NT2/D1 (cell line): ENCODE results near the gene HCN4.

Source experiments
- DNase-seq: peaks from one replicate; pipeline ENCODE4 v3.0.0-alpha.2; 2011; ENCODE audit warnings: low read depth, low spot score
- H3K27me3 ChIP-seq: 2 replicates; pipeline ENCODE4 v1.6.0; 2011; ENCODE audit warnings: mild to moderate bottlenecking; ENCODE audit not compliant: insufficient read length, insufficient read depth
- H3K36me3 ChIP-seq: 2 replicates; pipeline ENCODE4 v1.6.1; 2011; ENCODE audit warnings: mild to moderate bottlenecking, low read length, mixed read lengths; ENCODE audit not compliant: insufficient read depth, insufficient read length
- H3K4me1 ChIP-seq: 2 replicates; pipeline ENCODE4 v1.5.1; 2011; ENCODE audit not compliant: insufficient read depth, insufficient read length
- H3K4me3 ChIP-seq: 2 replicates; pipeline ENCODE4 v1.5.1; 2011; ENCODE audit warnings: low read depth; ENCODE audit not compliant: insufficient read length
- H3K9ac ChIP-seq: 2 replicates; pipeline ENCODE4 v1.6.0; 2011; ENCODE audit warnings: low read depth; ENCODE audit not compliant: insufficient read length
- H3K9me3 ChIP-seq: 2 replicates; pipeline ENCODE4 v1.5.1; 2011; ENCODE audit warnings: mild to moderate bottlenecking, low read length; ENCODE audit not compliant: insufficient read depth
- SUZ12 ChIP-seq: IDR thresholded peaks from 2 replicates; pipeline ENCODE4 v1.6.1; 2011; ENCODE audit not compliant: insufficient read length, insufficient read depth; ENCODE audit errors: extremely low read depth
- YY1 ChIP-seq: IDR thresholded peaks from 2 replicates; pipeline ENCODE4 v1.6.1; 2011; ENCODE audit not compliant: insufficient read length, insufficient read depth
- ZNF274 ChIP-seq: IDR thresholded peaks from 2 replicates; pipeline ENCODE4 v1.6.1; 2011; ENCODE audit warnings: mild to moderate bottlenecking, low read depth, low read length

Gene HCN4

DNA sequence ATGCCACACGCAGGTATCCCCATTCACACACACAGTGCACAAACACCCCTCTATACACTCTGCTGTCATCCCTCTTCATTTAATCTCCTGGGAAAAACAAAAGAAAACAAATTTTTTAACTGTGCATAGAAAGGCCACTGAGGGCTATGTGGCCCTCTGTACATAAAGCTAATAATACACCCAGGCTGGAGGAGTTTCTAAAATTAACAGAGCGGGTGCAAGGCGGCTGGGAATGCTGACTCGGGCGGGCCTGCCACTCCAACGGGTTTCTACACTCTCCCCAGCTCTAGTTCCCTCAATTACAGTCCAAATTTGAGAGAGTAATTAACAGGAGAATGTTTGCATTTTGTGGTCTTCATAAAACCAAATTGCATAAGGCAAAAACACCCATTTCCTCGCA lies 23.1 kb downstream of the HCN4 start:
- H3K36me3 ChIP-seq = peaks cover 27% of the 10 kb centered on the region
- H3K4me3 ChIP-seq = no peak overlapping the region
- TF ChIP-seq SUZ12 = no peak
- TF ChIP-seq ZNF274 = no peak
- no peak for TF ChIP-seq YY1
- no peaks in the 10 kb centered on the region for H3K27me3 ChIP-seq
- no peak overlapping the region for H3K9ac ChIP-seq
- no peaks in the 10 kb centered on the region for H3K4me1 ChIP-seq
- DNase-seq = no peak
- 0 out of 2 replicates have a peak, but pooled peaks cover 5% of the 10 kb centered on the region for H3K9me3 ChIP-seq

DNA sequence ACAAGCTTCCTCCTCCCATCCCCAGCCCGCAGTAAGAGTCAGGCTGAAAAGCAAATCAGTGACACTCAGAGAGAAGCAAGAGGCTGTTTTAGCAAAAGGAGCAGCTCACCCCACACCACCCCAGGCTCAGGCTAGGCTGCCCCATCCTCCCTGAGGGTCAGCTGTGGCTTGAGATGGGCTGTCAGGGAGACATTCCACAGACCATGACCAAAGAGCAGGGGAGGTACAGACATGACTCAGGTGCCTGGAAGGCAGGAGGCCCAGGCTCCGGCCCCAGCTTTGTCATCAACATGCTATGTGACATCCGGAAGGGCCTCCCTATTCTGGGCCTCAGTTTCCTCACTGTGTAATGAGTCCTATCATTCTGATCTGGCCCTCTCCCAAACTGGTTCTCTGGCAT lies 24.7 kb downstream of the HCN4 start:
- H3K9ac ChIP-seq = no peak overlapping the region
- peaks cover 43% of the 10 kb centered on the region for H3K36me3 ChIP-seq
- DNase-seq = no peak
- H3K9me3 ChIP-seq = 0 out of 2 replicates have a peak, but pooled peaks cover 5% of the 10 kb centered on the region
- no peak overlapping the region for H3K4me3 ChIP-seq
- no peak for TF ChIP-seq ZNF274
- TF ChIP-seq SUZ12 = no peak
- no peak for TF ChIP-seq YY1
- no peaks in the 10 kb centered on the region for H3K27me3 ChIP-seq
- H3K4me1 ChIP-seq = no peaks in the 10 kb centered on the region

DNA sequence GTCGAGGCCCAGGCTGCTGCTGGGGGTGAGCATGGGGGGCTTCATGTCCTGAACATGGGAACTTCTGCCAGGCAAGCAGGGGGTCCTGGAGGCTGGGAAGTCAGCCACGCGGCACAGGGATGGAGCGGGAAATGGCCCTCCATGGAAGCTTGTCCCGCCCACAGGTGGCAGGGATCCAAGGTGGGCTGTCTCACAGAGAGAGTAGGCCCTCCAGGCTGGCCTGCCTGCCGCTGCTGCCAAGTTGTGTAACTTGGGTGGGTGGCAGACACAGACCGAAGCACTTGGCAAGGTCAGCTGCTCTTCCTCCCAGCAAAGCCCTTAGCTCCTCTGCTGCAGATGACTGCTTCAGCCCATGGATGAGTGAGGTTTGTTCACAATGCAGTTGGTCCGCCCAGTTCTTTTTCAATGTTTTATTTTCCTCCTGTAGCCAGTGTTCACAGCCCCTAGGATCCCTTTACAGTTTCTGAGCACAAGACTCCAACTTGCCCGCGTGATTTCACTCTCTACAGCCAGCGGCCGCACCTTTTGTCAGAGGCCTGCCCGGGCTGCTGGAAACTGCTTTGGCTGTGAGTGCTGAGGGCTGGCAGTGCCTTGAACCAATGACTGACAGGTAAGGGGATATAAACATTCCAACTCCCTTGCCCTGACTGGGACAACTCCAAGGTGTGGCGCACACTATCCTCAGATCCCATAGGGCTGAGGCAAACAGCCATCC lies 26.7 kb downstream of the HCN4 start:
- no peak overlapping the region for H3K4me3 ChIP-seq
- H3K4me1 ChIP-seq = no peaks in the 10 kb centered on the region
- H3K9me3 ChIP-seq = 0 out of 2 replicates have a peak, but pooled peaks cover 5% of the 10 kb centered on the region
- no peak for DNase-seq
- no peak for TF ChIP-seq YY1
- peaks cover 62% of the 10 kb centered on the region for H3K36me3 ChIP-seq
- no peak overlapping the region for H3K9ac ChIP-seq
- no peaks in the 10 kb centered on the region for H3K27me3 ChIP-seq

DNA sequence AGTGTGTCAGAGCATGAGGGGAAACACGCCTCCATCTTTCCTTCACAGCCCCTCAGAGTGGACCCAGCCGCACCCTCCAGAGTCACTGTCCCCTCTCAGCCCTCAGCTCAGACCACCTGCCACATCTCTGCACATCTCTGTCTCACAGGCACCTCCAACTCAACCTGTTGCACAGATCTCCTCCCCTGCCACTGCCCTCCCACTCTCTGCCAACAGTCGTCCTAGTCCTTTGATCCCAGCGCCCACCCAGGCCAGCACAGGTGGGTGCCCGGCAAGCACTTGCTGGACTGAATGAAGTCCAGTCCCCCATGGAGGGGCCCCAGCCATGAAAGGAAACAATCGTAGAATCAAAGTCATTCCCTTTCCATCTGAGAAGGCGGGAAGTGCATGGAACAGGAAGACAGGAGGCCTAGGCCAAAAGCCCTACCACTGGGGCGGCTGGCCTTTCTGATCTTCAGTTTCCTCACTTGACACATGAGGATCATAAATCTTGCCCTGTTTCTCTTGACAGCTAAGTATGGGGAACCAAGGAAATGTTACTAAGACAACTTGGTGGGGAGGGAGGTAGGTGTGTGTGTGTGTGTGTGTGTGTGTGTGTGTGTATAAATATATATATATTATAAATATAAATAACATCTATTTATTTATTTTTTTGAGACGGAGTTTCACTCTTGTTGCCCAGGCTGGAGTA lies 28.1 kb downstream of the HCN4 start:
- no peak for TF ChIP-seq YY1
- H3K36me3 ChIP-seq = peaks cover 67% of the 10 kb centered on the region
- no peak overlapping the region for H3K4me3 ChIP-seq
- DNase-seq = no peak
- H3K27me3 ChIP-seq = no peaks in the 10 kb centered on the region
- H3K9me3 ChIP-seq = 0 out of 2 replicates have a peak, but pooled peaks cover 5% of the 10 kb centered on the region
- H3K9ac ChIP-seq = no peak overlapping the region
- H3K4me1 ChIP-seq = peaks cover 2% of the 10 kb centered on the region

DNA sequence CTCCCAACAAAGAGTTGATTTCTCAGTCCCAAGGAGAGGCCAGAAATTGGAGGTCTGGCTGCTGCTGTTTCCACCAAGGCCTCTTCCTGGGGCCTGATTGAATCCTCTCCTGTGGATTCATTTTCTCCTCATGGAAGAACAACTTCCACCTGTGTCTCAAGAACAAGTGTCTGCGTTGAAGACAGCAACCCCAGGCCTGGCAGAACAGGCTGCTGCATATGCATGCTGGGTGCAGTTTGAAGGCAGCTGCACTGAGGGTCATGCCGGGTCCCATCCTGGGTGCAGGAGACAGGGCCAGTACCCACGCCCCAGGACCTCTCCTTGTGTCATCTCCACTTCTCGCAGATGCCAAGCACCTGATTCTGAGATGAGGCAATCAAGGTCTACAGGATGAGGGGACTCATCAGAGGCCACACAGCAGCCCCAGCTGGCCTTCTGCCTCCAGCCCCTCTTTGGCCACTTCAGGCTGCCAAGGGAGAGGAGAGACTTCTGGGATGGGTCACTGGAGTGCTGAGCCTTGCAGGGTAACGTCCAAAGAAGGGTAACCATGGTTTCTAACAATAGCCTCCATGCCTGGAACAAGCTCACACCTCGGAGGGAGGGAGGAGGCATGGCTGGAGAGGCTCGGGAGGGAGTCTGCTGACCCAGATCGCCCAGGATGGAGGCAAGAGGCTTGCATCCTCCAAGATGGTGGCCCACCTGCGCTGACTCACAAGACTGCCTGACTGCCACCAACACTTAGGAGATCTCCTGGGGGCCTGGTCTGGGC lies 30.0 kb downstream of the HCN4 start:
- no peak for TF ChIP-seq YY1
- no peak for TF ChIP-seq ZNF274
- TF ChIP-seq SUZ12 = no peak
- DNase-seq = no peak
- H3K36me3 ChIP-seq = peaks cover 66% of the 10 kb centered on the region
- peaks cover 2% of the 10 kb centered on the region for H3K4me1 ChIP-seq
- no peak overlapping the region for H3K9ac ChIP-seq
- H3K27me3 ChIP-seq = no peaks in the 10 kb centered on the region
- H3K4me3 ChIP-seq = no peak overlapping the region
- H3K9me3 ChIP-seq = 0 out of 2 replicates have a peak, but pooled peaks cover 5% of the 10 kb centered on the region

DNA sequence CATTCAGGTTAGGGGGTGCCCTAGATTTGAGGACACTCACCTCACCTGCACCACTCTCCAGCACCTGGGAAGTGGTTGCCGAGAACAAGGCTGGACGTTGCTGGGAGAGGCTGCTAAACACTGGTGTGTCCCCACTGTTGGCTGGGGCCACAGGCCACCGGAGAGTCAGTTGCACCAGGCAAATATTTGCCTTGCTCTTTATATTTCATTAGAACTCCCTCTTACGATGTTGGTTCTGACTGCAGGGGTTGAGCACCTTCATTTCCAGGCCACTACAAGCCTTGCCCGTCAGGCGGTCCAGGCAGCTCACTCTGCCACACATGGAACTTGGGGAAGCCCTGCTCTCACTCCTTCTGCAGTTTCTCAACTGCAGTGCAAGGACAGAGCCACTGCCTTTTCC lies 30.7 kb downstream of the HCN4 start:
- no peaks in the 10 kb centered on the region for H3K27me3 ChIP-seq
- H3K9ac ChIP-seq = no peak overlapping the region
- 0 out of 2 replicates have a peak, but pooled peaks cover under 1% of the 10 kb centered on the region for H3K9me3 ChIP-seq
- peaks cover 2% of the 10 kb centered on the region for H3K4me1 ChIP-seq
- DNase-seq = no peak
- H3K4me3 ChIP-seq = no peak overlapping the region
- peaks cover 59% of the 10 kb centered on the region for H3K36me3 ChIP-seq
- TF ChIP-seq ZNF274 = no peak
- no peak for TF ChIP-seq YY1
- TF ChIP-seq SUZ12 = no peak

DNA sequence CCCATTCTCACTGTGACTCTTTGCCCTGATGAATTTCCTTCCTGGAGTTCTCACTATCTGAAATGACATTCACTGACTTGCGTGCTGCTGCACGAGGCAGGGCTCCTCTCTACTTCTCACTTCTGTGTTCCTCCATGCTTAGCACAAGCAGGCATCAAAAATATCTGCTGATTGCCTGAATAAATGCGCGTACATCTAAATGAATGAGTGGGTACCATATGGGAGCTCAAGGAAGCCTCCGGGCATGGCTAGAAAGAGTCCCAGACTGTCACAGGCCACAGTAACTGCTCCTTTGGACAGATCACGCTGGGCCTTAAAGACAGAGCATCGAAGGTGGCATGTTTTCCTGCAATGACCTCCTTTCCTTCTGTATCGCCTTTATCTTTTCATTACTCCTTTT lies 31.6 kb downstream of the HCN4 start:
- Histone ChIP-seq H3K27me3 (no peaks in the 10 kb centered on the region), H3K9ac (no peak overlapping the region), H3K4me1 (peaks cover 2% of the 10 kb centered on the region), H3K4me3 (no peak overlapping the region), H3K36me3 (peaks cover 53% of the 10 kb centered on the region), H3K9me3 (no peaks in the 10 kb centered on the region)
- DNase-seq = no peak
- TF ChIP-seq ZNF274 (no peak), SUZ12 (no peak), YY1 (no peak)
